SU-DHL-6 (cell line): ENCODE results near the gene WWP2.

Source experiments
- H2AFZ ChIP-seq: fragments of 200-600 bp; sonication (generic); 2 replicates; pipeline ENCODE4 v1.6.1; 2014; ENCODE audit warnings: low read depth, mild to moderate bottlenecking, moderate library complexity, mixed read lengths, antibody characterized with exemption, low read length; ENCODE audit not compliant: severe bottlenecking
- H3F3A ChIP-seq: fragments of 200-600 bp; shearing (Covaris generic); 2 replicates; pipeline ENCODE4 v1.6.0; 2016; ENCODE audit warnings: antibody characterized with exemption, mild to moderate bottlenecking; ENCODE audit not compliant: insufficient read depth
- H3K27ac ChIP-seq: fragments of 200-600 bp; sonication (generic); 2 replicates; pipeline ENCODE4 v1.5.1; 2016; ENCODE audit warnings: low read depth, mild to moderate bottlenecking, low read length, moderate library complexity, mixed read lengths
- H3K27me3 ChIP-seq: fragments of 200-600 bp; sonication (generic), shearing (Covaris generic); 2 replicates; pipeline ENCODE4 v1.6.0; 2014; ENCODE audit warnings: mild to moderate bottlenecking, low read length
- H3K36me3 ChIP-seq: fragments of 200-600 bp; sonication (generic); 2 replicates; pipeline ENCODE4 v1.6.1; 2014; ENCODE audit warnings: mild to moderate bottlenecking, low read length, mixed read lengths
- H3K4me2 ChIP-seq: fragments of 300-600, 200-600 bp; shearing (Covaris generic), sonication (generic); 2 replicates; pipeline ENCODE4 v1.6.0; 2014; ENCODE audit warnings: low read length, low read depth, mild to moderate bottlenecking; ENCODE audit not compliant: poor library complexity, severe bottlenecking
- H3K4me3 ChIP-seq: fragments of 200-600 bp; sonication (generic); 2 replicates; pipeline ENCODE4 v1.5.1; 2014; ENCODE audit warnings: antibody characterized with exemption, low read length, mild to moderate bottlenecking, mixed read lengths; ENCODE audit not compliant: insufficient read depth, poor library complexity, severe bottlenecking
- H3K79me2 ChIP-seq: fragments of 200-600 bp; sonication (generic); 2 replicates; pipeline ENCODE4 v1.6.1; 2014; ENCODE audit warnings: mild to moderate bottlenecking, low read length, moderate library complexity; ENCODE audit not compliant: insufficient read depth
- H3K9ac ChIP-seq: fragments of 200-600 bp; sonication (generic); 2 replicates; pipeline ENCODE4 v1.7.0; 2014; ENCODE audit warnings: mild to moderate bottlenecking, low read length
- H3K9me2 ChIP-seq: fragments of 200-600 bp; sonication (generic); replicated peaks from 2 replicates; pipeline ENCODE4 v1.6.1; 2014; ENCODE audit warnings: low read length; ENCODE audit not compliant: insufficient read depth
- H3K9me3 ChIP-seq: fragments of 200-600 bp; sonication (generic); 2 replicates; pipeline ENCODE4 v1.6.1; 2014; ENCODE audit warnings: low read length, mixed read lengths; ENCODE audit not compliant: insufficient read depth
- H4K20me1 ChIP-seq: fragments of 200-600 bp; sonication (generic); 2 replicates; pipeline ENCODE4 v1.6.1; 2014; ENCODE audit warnings: low read depth, mild to moderate bottlenecking, antibody characterized with exemption, low read length, moderate library complexity, mixed read lengths
- EZH2phosphoT487 ChIP-seq: fragments of 200-600 bp; sonication (generic), shearing (Covaris generic); conservative IDR thresholded peaks from 2 replicates; pipeline ENCODE4 v1.6.1; 2018; ENCODE audit warnings: mild to moderate bottlenecking, antibody characterized with exemption, low read length, moderate library complexity, mixed read lengths
- TF ChIP-seq, protein P1 (sequence below): fragments of 200-600 bp; sonication (generic); IDR thresholded peaks from one replicate; pipeline ENCODE4 v1.5.1; 2017; ENCODE audit warnings: antibody characterized with exemption, mild to moderate bottlenecking, low read length, moderate library complexity; ENCODE audit not compliant: insufficient read depth, poor library complexity, severe bottlenecking

Gene WWP2

DNA sequence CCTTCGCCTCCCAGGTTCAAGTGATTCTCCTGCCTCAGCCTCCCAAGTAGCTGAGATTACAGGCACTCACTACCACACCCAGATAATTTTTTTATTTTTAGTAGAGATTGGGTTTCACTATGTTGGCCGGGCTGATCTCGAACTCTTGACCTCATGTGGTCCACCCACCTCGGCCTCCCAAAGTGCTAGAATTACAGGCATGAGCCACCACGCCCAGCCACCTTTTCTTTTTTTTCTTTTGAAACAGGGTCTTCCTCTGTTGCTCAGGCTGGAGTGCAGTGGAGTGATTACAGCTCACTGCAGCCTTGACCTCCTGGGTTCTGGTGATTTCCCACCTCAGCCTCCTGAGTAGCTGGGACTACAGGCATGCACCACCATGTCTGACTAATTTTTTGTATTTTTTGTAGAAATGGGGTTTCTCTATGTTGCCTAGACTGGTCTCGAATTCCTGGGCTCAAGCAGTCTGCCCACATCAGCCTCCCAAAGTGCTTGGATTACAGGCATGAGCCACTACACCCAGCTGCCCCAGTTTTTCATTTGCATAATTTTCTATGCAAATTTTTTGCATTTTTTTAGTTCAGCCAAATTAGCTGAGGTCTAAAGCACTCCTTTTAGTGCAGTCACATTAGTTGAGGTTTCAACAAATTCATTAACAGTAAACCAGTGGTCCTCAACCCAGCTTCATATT lies 11.3 kb downstream of the WWP2 start:
- H2AFZ ChIP-seq, result no peak overlapping the region
- H3K4me2 ChIP-seq, result peak overlapping the region; percentile 21
- no peak overlapping the region for H3K27ac ChIP-seq
- no peaks in the 10 kb centered on the region for H4K20me1 ChIP-seq
- H3K27me3 ChIP-seq, result no peaks in the 10 kb centered on the region
- no peaks in the 10 kb centered on the region for H3K9me3 ChIP-seq
- no peak overlapping the region for H3K4me3 ChIP-seq
- H3K9me2 ChIP-seq, result no peaks in the 10 kb centered on the region
- H3K9ac ChIP-seq, result no peak overlapping the region
- no peak for TF ChIP-seq EZH2phosphoT487
- TF ChIP-seq, protein P1, sequence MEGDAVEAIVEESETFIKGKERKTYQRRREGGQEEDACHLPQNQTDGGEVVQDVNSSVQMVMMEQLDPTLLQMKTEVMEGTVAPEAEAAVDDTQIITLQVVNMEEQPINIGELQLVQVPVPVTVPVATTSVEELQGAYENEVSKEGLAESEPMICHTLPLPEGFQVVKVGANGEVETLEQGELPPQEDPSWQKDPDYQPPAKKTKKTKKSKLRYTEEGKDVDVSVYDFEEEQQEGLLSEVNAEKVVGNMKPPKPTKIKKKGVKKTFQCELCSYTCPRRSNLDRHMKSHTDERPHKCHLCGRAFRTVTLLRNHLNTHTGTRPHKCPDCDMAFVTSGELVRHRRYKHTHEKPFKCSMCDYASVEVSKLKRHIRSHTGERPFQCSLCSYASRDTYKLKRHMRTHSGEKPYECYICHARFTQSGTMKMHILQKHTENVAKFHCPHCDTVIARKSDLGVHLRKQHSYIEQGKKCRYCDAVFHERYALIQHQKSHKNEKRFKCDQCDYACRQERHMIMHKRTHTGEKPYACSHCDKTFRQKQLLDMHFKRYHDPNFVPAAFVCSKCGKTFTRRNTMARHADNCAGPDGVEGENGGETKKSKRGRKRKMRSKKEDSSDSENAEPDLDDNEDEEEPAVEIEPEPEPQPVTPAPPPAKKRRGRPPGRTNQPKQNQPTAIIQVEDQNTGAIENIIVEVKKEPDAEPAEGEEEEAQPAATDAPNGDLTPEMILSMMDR, result no peak
- H3K36me3 ChIP-seq, result no peaks in the 10 kb centered on the region
- H3K79me2 ChIP-seq, result peaks cover 80% of the 10 kb centered on the region
- no peaks in the 10 kb centered on the region for H3F3A ChIP-seq

DNA sequence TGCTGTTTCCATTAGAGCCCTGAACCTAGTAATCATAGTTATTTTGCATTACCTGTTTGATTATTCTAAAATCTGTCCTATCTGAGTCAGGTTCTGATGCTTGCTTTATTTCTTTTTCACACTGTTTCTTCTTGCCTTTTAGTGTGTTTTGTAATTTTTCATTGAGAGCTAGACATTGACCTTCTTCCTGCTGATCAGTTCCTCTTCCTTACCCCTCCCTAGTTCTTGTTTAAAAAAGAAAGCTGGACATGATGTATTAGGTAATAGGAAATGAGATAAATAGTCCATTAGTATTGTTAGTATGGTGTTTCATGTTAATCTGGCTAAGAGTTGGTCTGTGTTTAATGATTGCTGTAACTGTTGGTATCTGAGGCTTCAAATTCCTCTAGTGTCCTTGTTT lies 13.4 kb downstream of the WWP2 start:
- Histone ChIP-seq H3K27me3 (no peaks in the 10 kb centered on the region), H3K36me3 (no peaks in the 10 kb centered on the region), H3F3A (no peaks in the 10 kb centered on the region), H3K4me2 (no peak overlapping the region), H3K4me3 (no peak overlapping the region), H3K9me3 (no peaks in the 10 kb centered on the region), H2AFZ (no peak overlapping the region), H3K9me2 (no peaks in the 10 kb centered on the region), H3K9ac (no peak overlapping the region), H3K79me2 (peaks cover 75% of the 10 kb centered on the region), H3K27ac (no peak overlapping the region), H4K20me1 (no peaks in the 10 kb centered on the region)
- no peak for TF ChIP-seq EZH2phosphoT487
- TF ChIP-seq, protein P1, result no peak

DNA sequence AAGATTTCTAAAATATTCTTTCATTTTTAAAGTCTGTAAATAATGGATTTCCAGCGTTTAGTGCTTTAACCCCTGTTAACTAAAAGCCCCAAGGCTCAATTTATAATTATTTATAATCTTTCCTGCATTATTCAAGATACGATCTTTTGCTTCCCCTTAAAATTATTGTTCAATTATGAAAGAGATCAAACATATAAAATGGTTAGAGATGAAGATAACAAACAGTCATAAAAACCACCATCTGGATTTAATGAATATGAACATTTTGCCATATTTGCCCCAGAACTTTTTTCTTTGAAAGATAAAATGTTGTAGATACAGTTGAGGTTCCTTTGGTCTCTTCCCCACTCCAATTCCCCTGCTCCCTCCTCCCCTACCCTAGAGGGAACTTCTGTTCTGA lies 17.6 kb downstream of the WWP2 start:
- no peak for TF ChIP-seq EZH2phosphoT487
- TF ChIP-seq, protein P1, result no peak
- no peak overlapping the region for H3K4me3 ChIP-seq
- no peaks in the 10 kb centered on the region for H3K27me3 ChIP-seq
- H4K20me1 ChIP-seq, result no peaks in the 10 kb centered on the region
- H3K9me3 ChIP-seq, result no peaks in the 10 kb centered on the region
- peaks cover 34% of the 10 kb centered on the region for H3K79me2 ChIP-seq
- no peak overlapping the region for H3K9ac ChIP-seq
- no peak overlapping the region for H3K27ac ChIP-seq
- H3K36me3 ChIP-seq, result no peaks in the 10 kb centered on the region
- no peaks in the 10 kb centered on the region for H3F3A ChIP-seq
- no peak overlapping the region for H2AFZ ChIP-seq
- H3K9me2 ChIP-seq, result no peaks in the 10 kb centered on the region
- H3K4me2 ChIP-seq, result no peak overlapping the region
